Mesenchymal stem cell (in vitro differentiated cells and primary cell): ENCODE results near the gene DPYD.
A peak's percentile ranks its signal among the peaks of the same experiment; 100 is the strongest.

Experiments used
- DNase-seq: peaks from one replicate; pipeline ENCODE4 v3.0.0-alpha.2; 2013
- H2AFZ ChIP-seq: one replicate; pipeline ENCODE4 v1.6.1; 2013; ENCODE audit warnings: low read depth, mild to moderate bottlenecking, control low read depth, inconsistent platforms, low read length, moderate library complexity
- H2AK5ac ChIP-seq: 2 replicates; pipeline ENCODE4 v1.6.1; 2013; ENCODE audit warnings: low read length, moderate library complexity, mild to moderate bottlenecking, inconsistent platforms; ENCODE audit not compliant: severe bottlenecking
- H2BK120ac ChIP-seq: one replicate; pipeline ENCODE4 v1.6.1; 2013; ENCODE audit warnings: low read depth, mild to moderate bottlenecking, inconsistent platforms, low read length, moderate library complexity
- H2BK12ac ChIP-seq, 2 experiments: one replicate each; pipeline ENCODE4 v1.6.1; 2013; ENCODE audit warnings: inconsistent platforms in 2 of 2, low read length in 2 of 2, mild to moderate bottlenecking in 2 of 2, moderate library complexity in 2 of 2, control low read depth in 1 of 2
- H2BK15ac ChIP-seq: one replicate; pipeline ENCODE4 v1.6.1; 2013; ENCODE audit warnings: mild to moderate bottlenecking, low read depth, inconsistent platforms; ENCODE audit not compliant: poor library complexity, severe bottlenecking
- H2BK5ac ChIP-seq: 2 replicates; pipeline ENCODE4 v1.6.1; 2013; ENCODE audit warnings: low read depth, mild to moderate bottlenecking, low read length, control low read depth, inconsistent platforms; ENCODE audit not compliant: poor library complexity, severe bottlenecking
- H3K14ac ChIP-seq, 2 experiments: one replicate each; pipeline ENCODE4 v1.6.1; 2013; ENCODE audit warnings: inconsistent platforms in 2 of 2, low read length in 2 of 2, control low read depth in 1 of 2, mild to moderate bottlenecking in 1 of 2, moderate library complexity in 1 of 2
- H3K18ac ChIP-seq, 2 experiments: one replicate each; pipeline ENCODE4 v1.6.1; 2013; ENCODE audit warnings: inconsistent platforms in 2 of 2, low read length in 2 of 2, control low read depth in 1 of 2, low read depth in 1 of 2, mild to moderate bottlenecking in 1 of 2
- H3K23ac ChIP-seq, 2 experiments: one replicate each; pipeline ENCODE4 v1.6.1; 2013; ENCODE audit warnings: inconsistent platforms in 2 of 2, low read length in 2 of 2, mild to moderate bottlenecking in 2 of 2, moderate library complexity in 2 of 2, control low read depth in 1 of 2
- H3K27ac ChIP-seq: 2 replicates; pipeline ENCODE4 v1.5.1; 2013; ENCODE audit warnings: mild to moderate bottlenecking, moderate library complexity, low read length, control low read depth, inconsistent platforms; ENCODE audit not compliant: poor library complexity, severe bottlenecking
- H3K27me3 ChIP-seq, 2 experiments: 2 replicates each; pipeline versions ENCODE4 v1.6.1 to v1.7.0; 2013; ENCODE audit warnings: low read length in 2 of 2, mild to moderate bottlenecking in 2 of 2, moderate library complexity in 2 of 2, control low read depth in 1 of 2, inconsistent platforms in 1 of 2; ENCODE audit not compliant: control insufficient read depth in 1 of 2, insufficient read depth in 1 of 2
- H3K36me3 ChIP-seq, 2 experiments: 2 replicates each; pipeline versions ENCODE4 v1.6.1 to v1.7.0; 2013; ENCODE audit warnings: low read length in 2 of 2, control low read depth in 1 of 2, inconsistent platforms in 1 of 2, low read depth in 1 of 2, mild to moderate bottlenecking in 1 of 2; ENCODE audit not compliant: insufficient read depth in 2 of 2, control insufficient read depth in 1 of 2
- H3K4ac ChIP-seq, 2 experiments: one replicate each; pipeline ENCODE4 v1.6.1; 2013; ENCODE audit warnings: inconsistent platforms in 2 of 2, low read length in 2 of 2, mild to moderate bottlenecking in 2 of 2, moderate library complexity in 2 of 2, control low read depth in 1 of 2, low read depth in 1 of 2
- H3K4me1 ChIP-seq: 2 replicates; pipeline ENCODE4 v1.6.1; 2013; ENCODE audit warnings: low read depth, low read length, control low read depth; ENCODE audit not compliant: control insufficient read depth, insufficient read depth
- H3K4me2 ChIP-seq: 2 replicates; pipeline ENCODE4 v1.6.1; 2013; ENCODE audit warnings: low read length, mild to moderate bottlenecking, inconsistent platforms; ENCODE audit not compliant: poor library complexity, severe bottlenecking
- H3K4me3 ChIP-seq, 2 experiments: 2 replicates each; pipeline versions ENCODE4 v1.5.1 to v1.7.0; 2013; ENCODE audit warnings: low read length in 2 of 2, mild to moderate bottlenecking in 2 of 2, control low read depth in 1 of 2, low read depth in 1 of 2; ENCODE audit not compliant: insufficient read depth in 1 of 2
- H3K79me1 ChIP-seq: replicated peaks from 2 replicates; pipeline ENCODE4 v1.6.1; 2013; ENCODE audit warnings: mild to moderate bottlenecking, control low read depth, low read length, inconsistent platforms; ENCODE audit not compliant: poor library complexity, severe bottlenecking
- H3K9ac ChIP-seq: 2 replicates; pipeline ENCODE4 v1.7.0; 2013; ENCODE audit warnings: mild to moderate bottlenecking, low read length, moderate library complexity
- H3K9me3 ChIP-seq: 2 replicates; pipeline ENCODE4 v1.7.0; 2013; ENCODE audit warnings: mild to moderate bottlenecking, low read length; ENCODE audit not compliant: control insufficient read depth
- H4K8ac ChIP-seq: one replicate; pipeline ENCODE4 v1.6.1; 2013; ENCODE audit warnings: inconsistent platforms, mild to moderate bottlenecking, low read length, moderate library complexity
- H4K91ac ChIP-seq: one replicate; pipeline ENCODE4 v1.6.1; 2013; ENCODE audit warnings: mild to moderate bottlenecking, low read length, inconsistent platforms
- WGBS: methylation state at CpG from one replicate; pipeline ENCODE4 v1.1.7; 2013; ENCODE audit warnings: mixed read lengths; 5-methylcytosine and 5-hydroxymethylcytosine counted together

The DPYD gene

GRCh38 chr1:97832481-97832880 is 88.4 kb downstream of the DPYD start:
- Histone ChIP-seq H3K79me1 (no peaks in the 10 kb centered on the region), H3K4me1 (no peaks in the 10 kb centered on the region), H4K8ac (no peak overlapping the region), H3K23ac (no peak overlapping the region), H2BK5ac (no peak overlapping the region), H3K4me3 (no peak overlapping the region), H3K4me2 (no peak overlapping the region), H4K91ac (no peak overlapping the region), H2AK5ac (no peak overlapping the region), H2AFZ (no peak overlapping the region), H3K27me3 (no peaks in the 10 kb centered on the region), H3K4ac (no peak overlapping the region), H3K9ac (peak overlapping the region; percentile 33), H2BK15ac (no peak overlapping the region), H3K27ac (no peak overlapping the region), H3K36me3 (no peaks in the 10 kb centered on the region), H3K9me3 (no peaks in the 10 kb centered on the region), H2BK12ac (no peak overlapping the region), H3K18ac (no peak overlapping the region), H3K14ac (no peak overlapping the region), H2BK120ac (no peak overlapping the region)
- WGBS, result 91% methylated on average over 1 of the region's 1 CpG
- DNase-seq, result no peak

DNA sequence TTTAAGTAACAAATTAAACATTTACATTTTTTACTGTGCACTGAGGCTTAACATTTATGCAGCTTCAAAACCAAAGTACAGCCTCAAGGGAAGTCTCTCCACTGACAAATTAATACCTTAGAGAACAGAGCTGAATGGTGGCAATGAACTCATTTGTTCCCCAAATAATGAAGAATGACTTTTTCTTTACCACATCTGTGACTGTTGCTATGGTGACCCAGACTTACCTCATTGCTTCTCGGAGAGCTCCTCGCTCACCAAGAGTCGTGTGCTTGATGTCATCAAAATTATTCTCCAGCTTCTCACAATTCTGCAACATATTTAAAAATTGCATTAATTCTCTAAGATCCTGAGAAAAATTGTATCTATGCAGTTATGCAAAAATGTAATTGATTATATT is 92.9 kb downstream of the DPYD start:
- Histone ChIP-seq H3K4ac (no peak overlapping the region), H2BK12ac (no peak overlapping the region), H2AFZ (no peak overlapping the region), H2BK15ac (no peak overlapping the region), H2BK120ac (no peak overlapping the region), H3K27ac (no peak overlapping the region), H3K4me3 (no peak overlapping the region), H3K23ac (no peak overlapping the region), H3K9ac (no peak overlapping the region), H3K4me2 (no peak overlapping the region), H3K14ac (no peak overlapping the region), H4K8ac (no peak overlapping the region), H2AK5ac (no peak overlapping the region), H3K27me3 (no peaks in the 10 kb centered on the region), H2BK5ac (no peak overlapping the region), H3K36me3 (no peaks in the 10 kb centered on the region), H3K18ac (no peak overlapping the region), H3K79me1 (no peaks in the 10 kb centered on the region), H4K91ac (no peak overlapping the region), H3K4me1 (no peaks in the 10 kb centered on the region), H3K9me3 (no peaks in the 10 kb centered on the region)
- 94% methylated on average over 3 of the region's 3 CpGs for WGBS
- DNase-seq, result no peak

- no peak overlapping the region for H3K18ac ChIP-seq
- no peak overlapping the region for H2BK15ac ChIP-seq
- no peak overlapping the region for H2BK12ac ChIP-seq
- H4K91ac ChIP-seq, result no peak overlapping the region
- no peak overlapping the region for H3K4me2 ChIP-seq
- no peak overlapping the region for H2AK5ac ChIP-seq
- DNase-seq, result no peak
- H3K4ac ChIP-seq, result no peak overlapping the region
- no peaks in the 10 kb centered on the region for H3K79me1 ChIP-seq
- H3K36me3 ChIP-seq, result no peaks in the 10 kb centered on the region
- H3K4me1 ChIP-seq, result no peaks in the 10 kb centered on the region
- H4K8ac ChIP-seq, result no peak overlapping the region
- no peak overlapping the region for H3K9ac ChIP-seq
- no peak overlapping the region for H3K27ac ChIP-seq
- H3K27me3 ChIP-seq, result no peaks in the 10 kb centered on the region
- no peak overlapping the region for H3K4me3 ChIP-seq
- H3K23ac ChIP-seq, result no peak overlapping the region
- H2AFZ ChIP-seq, result no peak overlapping the region
- no peak overlapping the region for H2BK120ac ChIP-seq
- H3K14ac ChIP-seq, result no peak overlapping the region
- H2BK5ac ChIP-seq, result no peak overlapping the region
- no peaks in the 10 kb centered on the region for H3K9me3 ChIP-seq
These were observed 94.0 kb downstream of the DPYD start for GRCh38 chr1:97826820-97827219.

- no peak overlapping the region for H3K27ac ChIP-seq
- no peak overlapping the region for H3K23ac ChIP-seq
- no peak overlapping the region for H3K14ac ChIP-seq
- 83% methylated on average over 5 of the region's 5 CpGs for WGBS
- no peak overlapping the region for H4K91ac ChIP-seq
- no peak overlapping the region for H2AK5ac ChIP-seq
- no peak overlapping the region for H4K8ac ChIP-seq
- DNase-seq, result no peak
- no peak overlapping the region for H3K4me2 ChIP-seq
- no peak overlapping the region for H2BK120ac ChIP-seq
- no peaks in the 10 kb centered on the region for H3K9me3 ChIP-seq
- no peak overlapping the region for H3K4ac ChIP-seq
- no peak overlapping the region for H2BK5ac ChIP-seq
- H3K36me3 ChIP-seq, result no peaks in the 10 kb centered on the region
- no peaks in the 10 kb centered on the region for H3K79me1 ChIP-seq
- H3K4me3 ChIP-seq, result no peak overlapping the region
- no peak overlapping the region for H3K18ac ChIP-seq
- no peaks in the 10 kb centered on the region for H3K4me1 ChIP-seq
- H2BK15ac ChIP-seq, result no peak overlapping the region
- no peaks in the 10 kb centered on the region for H3K27me3 ChIP-seq
- no peak overlapping the region for H2BK12ac ChIP-seq
- H2AFZ ChIP-seq, result no peak overlapping the region
- H3K9ac ChIP-seq, result no peak overlapping the region
These were observed 96.2 kb downstream of the DPYD start for GRCh38 chr1:97824624-97825023.
